ENCODE measurements around the gene ALDH1L2. TPM values are rescaled to one million over a fixed set of nuclear protein-coding genes. Genes with fewer than 3 reads are reported as not detected.

ALDH1L2 gene
- total RNA-seq, 2 donors from 2014 or later, result 0.22 to 0.27 TPM

DNA sequence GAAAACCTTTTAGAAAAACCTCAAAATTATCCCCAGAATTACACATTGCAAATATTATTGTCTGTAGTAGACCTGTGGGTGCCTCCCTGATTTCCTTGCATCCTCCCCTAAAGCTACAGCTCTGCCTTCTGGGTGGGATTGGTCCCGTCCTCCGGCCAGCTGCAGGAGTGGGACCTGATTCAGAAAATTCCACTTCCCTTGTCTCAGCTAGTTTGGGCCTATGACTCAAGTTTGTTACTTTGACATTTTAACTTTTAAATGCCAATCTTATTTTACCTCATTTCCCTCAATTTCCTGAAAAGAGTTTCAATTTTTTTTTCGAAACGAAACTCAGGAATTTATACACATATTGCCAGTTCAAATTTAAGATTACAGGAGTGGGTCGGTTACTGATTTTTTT is 113.0 kb downstream of the ALDH1L2 start:
- no peaks in the 10 kb centered on the region for H3K36me3 Mint-ChIP-seq (ENCODE audit: low read depth)
- H3K4me3 Mint-ChIP-seq, result no peak overlapping the region
- H3K4me1 Mint-ChIP-seq, result no peaks in the 10 kb centered on the region

More for the DNA sequence above, 113.0 kb downstream of the ALDH1L2 start:
- H3K36me3 ChIP-seq (ENCODE audit: control insufficient read depth, insufficient read depth, low read length), result no peaks in the 10 kb centered on the region
- H3K27ac ChIP-seq (ENCODE audit: low read depth, low read length), result no peak overlapping the region
- no peak for DNase-seq
- Mint-ChIP-seq H3K9me3 (no peaks in the 10 kb centered on the region), H3K27ac (no peak overlapping the region), H3K27me3 (ENCODE audit: insufficient read depth) (peaks cover 2% of the 10 kb centered on the region)
- H3K27me3 ChIP-seq (ENCODE audit: control insufficient read depth, insufficient read depth, low read length, poor library complexity, severe bottlenecking), result no peaks in the 10 kb centered on the region
- H3K4me1 ChIP-seq (ENCODE audit: control insufficient read depth, insufficient read depth, low read length), result no peaks in the 10 kb centered on the region
- H3K9ac ChIP-seq (ENCODE audit: extremely low read depth, low read length, poor library complexity, severe bottlenecking), result no peak overlapping the region
- TF ChIP-seq, protein P1, sequence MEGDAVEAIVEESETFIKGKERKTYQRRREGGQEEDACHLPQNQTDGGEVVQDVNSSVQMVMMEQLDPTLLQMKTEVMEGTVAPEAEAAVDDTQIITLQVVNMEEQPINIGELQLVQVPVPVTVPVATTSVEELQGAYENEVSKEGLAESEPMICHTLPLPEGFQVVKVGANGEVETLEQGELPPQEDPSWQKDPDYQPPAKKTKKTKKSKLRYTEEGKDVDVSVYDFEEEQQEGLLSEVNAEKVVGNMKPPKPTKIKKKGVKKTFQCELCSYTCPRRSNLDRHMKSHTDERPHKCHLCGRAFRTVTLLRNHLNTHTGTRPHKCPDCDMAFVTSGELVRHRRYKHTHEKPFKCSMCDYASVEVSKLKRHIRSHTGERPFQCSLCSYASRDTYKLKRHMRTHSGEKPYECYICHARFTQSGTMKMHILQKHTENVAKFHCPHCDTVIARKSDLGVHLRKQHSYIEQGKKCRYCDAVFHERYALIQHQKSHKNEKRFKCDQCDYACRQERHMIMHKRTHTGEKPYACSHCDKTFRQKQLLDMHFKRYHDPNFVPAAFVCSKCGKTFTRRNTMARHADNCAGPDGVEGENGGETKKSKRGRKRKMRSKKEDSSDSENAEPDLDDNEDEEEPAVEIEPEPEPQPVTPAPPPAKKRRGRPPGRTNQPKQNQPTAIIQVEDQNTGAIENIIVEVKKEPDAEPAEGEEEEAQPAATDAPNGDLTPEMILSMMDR (conservative IDR thresholded peaks at IDR 0.05), result no peak
- 94% methylated on average over 3 to 5 of the region's 5 CpGs for WGBS, 2 experiments (ENCODE audit: insufficient coverage in 1 of 2, insufficient read length in 1 of 2)
- no peaks in the 10 kb centered on the region for H3K9me3 ChIP-seq (ENCODE audit: control insufficient read depth, low read length)
- H3K4me3 ChIP-seq (ENCODE audit: low read length), result no peak overlapping the region

Other genes starting within 250 kb of the ALDH1L2 start
- 1 to 10 TPM; 1.9 to 2.3 TPM for gene SLC41A2, start 126.2 kb downstream of the ALDH1L2 start, total RNA-seq
- 10 to 100 TPM; 26.1 to 29.1 TPM for gene NOPCHAP1, start 98.1 kb downstream of the ALDH1L2 start, total RNA-seq
- gene WASHC4, start 23.3 kb upstream of the ALDH1L2 start, total RNA-seq, result 10 to 100 TPM; 39.7 to 40.6 TPM
- gene APPL2, start 151.7 kb upstream of the ALDH1L2 start, total RNA-seq, result 10 to 100 TPM; 31.8 to 35.2 TPM
- 10 to 100 TPM; 43.7 to 57.0 TPM for gene C12orf75, start 246.2 kb upstream of the ALDH1L2 start, total RNA-seq